HG02610 (cell line): ENCODE data around the gene TMTC1.

Experiments used
- ATAC-seq: cut with Tn5 transposase; IDR thresholded peaks from one replicate; pipeline ENCODE4 v1.9.1; 2021; ENCODE audit warnings: mild to moderate bottlenecking, moderate library complexity; ENCODE audit not compliant: unreplicated experiment

The TMTC1 gene

DNA sequence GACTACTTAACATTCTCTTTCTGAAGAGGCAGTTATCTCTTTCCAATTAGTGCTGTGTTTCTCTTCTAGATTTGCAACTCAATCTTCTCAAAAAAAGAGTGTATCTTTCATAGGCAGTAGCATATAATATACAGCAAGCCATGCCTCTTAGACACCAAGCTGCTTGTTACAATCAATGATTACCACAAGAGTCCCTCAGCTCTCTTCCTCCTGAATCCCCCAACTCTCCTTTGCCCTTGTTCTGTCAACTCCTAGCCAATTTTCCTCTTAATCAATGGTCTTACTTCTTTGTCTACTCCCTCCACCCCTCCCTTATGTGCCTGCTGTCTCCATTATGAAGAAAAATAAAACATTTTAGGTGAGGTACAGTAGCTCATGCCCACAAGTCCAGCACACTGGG is 2.6 kb downstream of the TMTC1 start:
- no peak for ATAC-seq

DNA sequence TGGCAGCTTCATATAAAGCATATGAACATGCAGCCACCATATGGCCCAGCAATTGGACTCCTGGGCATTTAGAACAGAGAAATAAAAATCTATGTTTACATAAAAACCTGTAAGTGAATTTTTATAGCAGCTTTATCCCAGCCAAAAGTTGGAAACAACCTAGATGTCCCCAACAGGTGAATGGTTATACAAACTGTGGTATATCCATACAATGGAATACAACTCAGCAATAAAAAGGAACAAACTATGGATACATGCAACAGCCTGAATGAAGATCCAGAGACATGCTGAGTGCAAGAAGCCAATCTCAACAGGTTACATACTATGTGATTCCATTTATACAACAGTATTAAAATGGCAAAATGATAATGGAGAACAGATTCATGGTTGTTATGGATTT is 3.7 kb downstream of the TMTC1 start:
- ATAC-seq: no peak

- no peak for ATAC-seq
Measured at GRCh38 chr12:29778531-29778930, 5.2 kb downstream of the TMTC1 start.

- ATAC-seq: no peak
Measured at GRCh38 chr12:29773076-29773475, 10.7 kb downstream of the TMTC1 start.

GRCh38 chr12:29771786-29772185 is 12.0 kb downstream of the TMTC1 start:
- ATAC-seq: no peak

GRCh38 chr12:29771165-29771564 is 12.6 kb downstream of the TMTC1 start:
- ATAC-seq: no peak

- no peak for ATAC-seq
Measured at GRCh38 chr12:29769162-29769858, 14.4 kb downstream of the TMTC1 start.

DNA sequence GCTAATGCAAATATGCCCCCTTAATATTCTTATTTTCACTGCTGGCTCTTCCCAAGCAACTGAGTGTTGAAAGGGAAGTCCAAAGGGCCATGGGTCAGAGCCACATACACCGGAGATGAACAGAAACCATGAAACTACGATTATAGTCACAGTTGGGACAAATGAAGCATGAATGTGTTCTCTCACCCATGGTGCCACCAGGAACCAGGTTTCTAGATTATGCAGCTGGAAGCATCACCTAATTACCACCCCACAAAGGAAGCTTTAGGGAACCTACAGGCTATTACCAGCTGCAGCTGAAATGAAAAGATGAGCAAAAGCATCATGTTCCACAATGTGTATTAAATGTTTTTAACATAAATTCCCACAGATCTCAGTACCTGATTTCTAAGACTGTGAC is 15.4 kb downstream of the TMTC1 start:
- no peak for ATAC-seq

DNA sequence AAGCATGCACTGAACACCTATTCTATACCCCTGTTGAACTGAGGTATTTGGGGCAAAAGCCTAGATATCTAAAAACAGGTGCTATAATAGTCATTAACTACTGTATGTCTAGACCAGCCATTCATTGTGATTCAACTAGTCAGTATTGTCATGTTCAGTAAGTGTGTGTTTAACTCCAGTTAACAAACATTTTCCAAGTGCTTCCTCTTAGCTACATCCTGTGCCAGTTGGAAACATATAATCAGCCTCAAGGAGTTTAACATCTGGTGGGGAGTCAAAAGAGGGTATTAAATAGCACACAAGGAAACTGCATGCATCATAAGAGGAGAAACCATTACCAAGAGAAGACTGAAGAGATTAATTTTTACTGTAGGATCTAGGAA is 20.4 kb downstream of the TMTC1 start:
- ATAC-seq: no peak

GRCh38 chr12:29762637-29763300 is 21.0 kb downstream of the TMTC1 start:
- no peak for ATAC-seq

- ATAC-seq: no peak
Measured at GRCh38 chr12:29759950-29760349, 23.8 kb downstream of the TMTC1 start.

GRCh38 chr12:29756741-29757390 is 26.9 kb downstream of the TMTC1 start:
- no peak for ATAC-seq

GRCh38 chr12:29754235-29755189 is 29.2 kb downstream of the TMTC1 start:
- no peak for ATAC-seq

DNA sequence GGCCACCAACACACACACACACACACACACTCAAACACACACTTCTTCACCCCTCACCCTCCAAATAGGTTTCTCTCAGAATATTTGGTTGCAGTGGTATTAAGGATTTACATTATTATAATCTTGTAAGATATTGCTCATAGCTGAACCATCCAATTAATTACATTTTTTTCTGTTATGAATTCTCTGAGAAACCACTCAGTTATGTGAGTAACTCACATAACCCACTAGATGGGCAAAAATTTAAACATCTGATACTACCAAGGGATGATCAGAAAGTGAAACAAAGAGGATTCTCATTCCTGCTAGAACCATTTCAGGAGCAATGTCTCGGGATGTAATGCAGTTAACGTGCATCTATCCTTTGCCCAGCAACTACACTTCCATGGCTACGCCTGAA is 31.6 kb downstream of the TMTC1 start:
- ATAC-seq: no peak

DNA sequence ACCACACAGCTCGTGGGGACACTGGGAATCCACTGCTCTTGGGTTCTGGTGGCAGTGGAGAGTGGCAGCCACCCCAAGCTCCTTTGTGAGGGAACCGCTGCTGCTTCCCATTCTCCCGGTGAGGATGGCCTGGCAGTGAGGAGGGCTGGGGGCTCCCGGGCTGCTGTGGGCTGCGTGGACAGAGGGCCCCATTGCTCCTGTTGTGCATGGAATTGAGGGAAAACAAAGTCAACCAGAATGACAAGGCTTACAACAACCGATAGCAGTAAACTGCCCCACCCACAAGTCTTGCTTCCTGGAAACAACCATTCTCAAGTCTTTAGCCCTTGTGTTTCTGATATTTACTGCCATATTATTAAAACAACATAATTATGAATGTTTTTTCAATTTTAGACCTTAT is 32.1 kb downstream of the TMTC1 start:
- ATAC-seq: no peak

DNA sequence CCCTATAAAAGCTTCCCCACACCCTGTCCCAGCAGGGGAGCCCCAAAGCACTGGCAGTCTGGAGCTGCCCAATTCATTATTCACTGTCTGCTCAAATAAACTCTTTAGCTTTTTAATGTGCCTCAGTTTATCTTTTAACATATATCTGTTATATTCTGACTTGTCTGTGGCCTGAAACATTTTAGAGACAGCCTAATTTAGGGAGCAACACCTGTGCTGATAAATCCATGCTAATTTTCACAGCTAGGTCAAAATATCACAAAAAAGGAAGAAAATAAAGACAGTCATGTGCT is 32.9 kb downstream of the TMTC1 start:
- ATAC-seq: no peak

GRCh38 chr12:29750131-29750927 is 33.4 kb downstream of the TMTC1 start:
- ATAC-seq: peak; percentile 92

DNA sequence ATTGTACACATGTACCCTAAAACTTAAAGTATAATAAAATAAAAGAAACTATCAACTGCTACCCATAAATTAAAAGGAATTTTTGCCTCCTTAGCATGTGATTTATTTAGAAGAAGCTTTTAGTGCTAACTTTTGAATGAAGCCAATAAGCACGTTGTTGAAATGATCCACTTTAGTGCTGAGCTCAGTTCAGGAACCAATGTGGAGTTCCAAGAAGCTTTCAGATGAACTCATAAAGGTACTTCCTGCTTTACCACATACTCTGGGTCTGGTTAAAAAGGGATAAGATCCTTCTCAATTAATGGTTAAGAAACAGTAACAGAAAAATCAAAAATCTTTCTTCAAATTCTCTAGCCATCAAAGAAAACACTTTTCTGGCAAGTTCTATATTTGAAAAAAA is 39.4 kb downstream of the TMTC1 start:
- ATAC-seq: no peak

DNA sequence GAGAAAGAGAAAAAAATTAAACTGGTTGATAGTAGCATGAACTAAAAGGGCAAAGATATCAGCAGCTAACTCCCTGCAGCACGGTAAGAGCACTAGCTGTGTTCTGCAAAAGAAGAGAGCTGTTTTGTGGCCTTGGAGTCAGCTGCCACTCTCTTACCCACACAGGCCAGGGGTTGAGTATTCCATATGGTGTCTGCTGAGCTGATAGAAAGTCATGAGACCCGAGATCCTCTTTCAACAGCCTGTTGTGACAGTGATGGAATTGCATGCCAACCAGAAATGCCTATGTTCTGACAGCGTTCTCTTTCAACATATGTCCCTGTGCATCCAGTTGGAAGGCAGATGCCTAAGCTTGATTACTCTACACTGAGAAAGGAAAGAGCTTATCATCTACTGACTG is 39.9 kb downstream of the TMTC1 start:
- ATAC-seq: no peak

GRCh38 chr12:29743077-29743476 is 40.7 kb downstream of the TMTC1 start:
- ATAC-seq: no peak

- ATAC-seq: no peak
Measured at GRCh38 chr12:29742646-29743045, 41.1 kb downstream of the TMTC1 start.
